Stimulated activated CD8-positive, alpha-beta memory T cell treated with anti-CD3 and anti-CD28 coated beads, Interleukin-4, amount 100 ng/mL, for 48 hours (primary cell): ENCODE data around the gene LYPD6B.

Source experiments
- DNase-seq: peaks from one replicate; pipeline ENCODE4 v3.0.0-alpha.2; 2020

Gene LYPD6B

DNA sequence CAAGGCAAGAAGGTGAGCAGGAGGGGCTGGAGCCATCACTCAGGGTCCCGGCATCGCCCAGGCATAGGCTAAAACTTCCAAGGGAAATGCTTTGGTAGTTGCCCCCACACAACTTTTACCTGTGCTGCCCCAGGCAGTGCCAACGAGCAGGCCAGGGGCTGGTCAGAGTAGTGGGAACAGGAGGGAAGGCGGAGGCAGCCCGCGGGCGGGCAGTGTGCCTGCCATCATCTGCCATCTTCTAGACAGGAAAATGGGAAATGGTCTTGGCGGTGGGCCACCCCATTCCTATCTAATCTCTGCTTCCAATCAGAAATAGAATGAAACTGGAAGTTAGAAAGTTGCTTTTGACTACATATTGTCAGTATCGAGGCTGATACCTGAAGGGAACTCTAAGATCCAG is 26.0 kb upstream of the LYPD6B start:
- no peak for DNase-seq

DNA sequence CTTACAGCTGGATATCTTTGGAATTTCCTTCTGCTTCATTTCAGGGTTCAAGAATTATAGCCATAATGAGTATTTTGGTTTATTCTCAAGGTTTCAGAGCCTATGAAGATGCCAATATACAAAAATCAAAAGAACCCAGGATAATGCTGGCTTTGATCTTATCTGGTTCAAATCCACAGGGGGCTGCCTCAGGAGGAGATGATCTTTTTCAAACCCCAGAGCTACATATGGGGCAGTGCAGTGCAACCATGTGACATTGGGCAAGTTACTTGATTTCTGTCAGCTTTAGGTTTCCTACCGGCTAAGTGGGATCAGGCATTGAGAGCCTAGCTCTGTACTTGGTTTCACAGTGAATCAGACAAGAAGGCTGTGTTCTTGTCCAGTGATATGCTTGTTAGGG is 23.0 kb upstream of the LYPD6B start:
- DNase-seq, result no peak

DNA sequence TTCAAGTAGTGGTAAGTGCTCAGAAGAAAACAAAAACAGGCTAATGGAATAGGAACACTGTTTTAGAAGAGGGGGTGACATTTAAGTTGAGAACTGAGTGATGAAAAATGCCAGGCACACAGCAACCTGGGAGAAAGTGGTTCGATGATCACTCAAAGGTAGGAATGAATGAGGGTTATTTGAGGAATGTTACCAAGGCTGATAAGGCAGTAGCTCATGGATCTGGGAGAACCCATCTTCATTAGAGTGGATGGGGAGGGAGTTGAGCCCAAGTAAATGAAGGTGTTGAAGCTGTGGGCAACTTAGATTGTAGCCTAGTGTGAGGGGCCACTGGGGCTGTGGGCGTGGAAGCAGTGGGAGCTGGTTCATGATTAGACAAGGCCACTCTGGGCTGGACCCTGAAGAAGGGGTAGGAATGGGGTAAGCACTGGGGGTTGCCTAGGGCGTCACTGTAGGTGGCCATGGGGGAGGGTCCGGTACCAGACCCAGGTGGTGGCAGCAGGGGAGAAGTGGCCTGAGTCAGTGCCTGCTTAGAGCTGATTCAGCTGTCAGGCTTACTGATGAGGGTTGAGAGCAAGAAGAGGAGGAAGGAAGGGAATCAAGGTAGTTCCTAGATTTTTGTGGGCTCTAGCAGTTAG is 22.5 kb upstream of the LYPD6B start:
- DNase-seq, result no peak

DNA sequence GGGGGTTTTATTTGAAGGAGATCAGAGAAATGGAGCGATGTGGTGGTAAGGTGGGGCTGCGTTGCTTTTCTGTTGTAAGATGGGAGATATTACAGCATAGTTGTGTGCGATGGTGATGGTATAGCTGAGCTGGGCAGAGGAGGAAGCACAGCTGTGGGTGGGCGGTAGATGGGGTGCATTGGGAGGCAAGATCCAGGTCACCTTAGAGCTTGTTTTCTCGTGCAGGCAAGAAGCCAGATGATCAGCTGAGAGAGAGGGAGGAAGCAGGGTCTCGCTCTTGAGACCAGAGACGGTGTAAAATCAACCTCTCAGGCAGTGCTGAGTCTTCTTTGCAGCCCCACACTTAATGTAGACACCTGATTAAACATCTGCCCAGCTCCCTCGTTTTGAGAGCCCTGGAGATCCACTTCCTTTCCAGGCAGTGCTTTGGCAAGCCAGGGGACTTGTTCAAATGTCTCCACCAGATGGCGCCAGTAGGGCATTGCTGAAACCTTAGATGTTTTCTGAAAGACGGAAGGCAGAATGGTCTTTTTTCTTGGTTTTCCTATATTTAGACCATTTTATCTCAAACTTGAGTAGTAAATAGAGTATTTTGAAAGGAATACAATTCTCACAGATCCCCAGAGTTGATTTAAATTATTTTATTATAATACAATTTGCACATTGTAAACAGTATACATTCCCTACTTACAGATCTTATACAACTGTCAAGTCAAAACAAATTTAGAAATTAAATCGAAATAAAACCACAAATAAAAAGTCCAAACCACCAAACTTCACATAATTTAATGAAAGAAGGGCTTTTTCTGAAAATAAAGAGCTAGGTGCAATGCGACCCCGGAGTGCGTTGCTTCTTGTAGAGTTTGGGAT is 21.1 kb upstream of the LYPD6B start:
- DNase-seq, result peak; percentile 87

DNA sequence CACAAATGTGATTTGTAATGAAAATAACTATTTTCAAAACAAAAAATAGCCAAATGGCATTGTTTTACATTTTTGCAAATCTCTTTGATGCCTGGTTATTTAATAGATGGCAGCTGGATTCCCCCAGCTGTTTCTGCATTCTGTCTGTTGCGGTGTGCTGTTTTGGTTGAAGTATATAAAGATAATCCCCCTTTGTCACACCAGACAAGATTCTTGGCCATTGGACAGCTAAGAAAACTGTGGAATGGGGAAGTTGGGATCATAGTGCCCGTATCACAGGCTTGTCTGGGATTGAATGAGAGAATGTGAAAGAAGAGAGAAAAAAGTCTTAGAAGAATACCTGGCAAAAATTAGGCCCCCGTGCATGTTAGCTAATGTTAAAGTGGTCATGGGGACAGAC is 19.5 kb upstream of the LYPD6B start:
- DNase-seq, result no peak

DNA sequence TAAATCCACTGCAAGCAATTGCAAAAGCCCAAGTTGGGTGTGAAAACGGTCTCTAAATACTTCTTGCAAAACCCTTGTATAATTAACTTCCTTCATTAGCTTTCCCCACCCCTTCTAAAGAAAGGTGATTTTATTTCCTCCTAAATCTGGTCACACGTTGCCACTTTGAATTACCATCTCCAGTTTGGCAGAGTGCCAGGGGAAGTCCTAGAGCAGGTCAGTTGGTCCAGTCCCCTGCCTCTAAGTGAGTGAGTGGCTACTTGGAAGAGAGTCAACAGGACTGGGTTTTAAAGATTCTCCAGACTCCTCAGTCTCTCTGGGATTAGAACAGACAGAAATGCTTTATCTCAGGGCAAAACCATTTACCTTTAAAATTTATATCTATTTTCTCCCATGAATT is 18.7 kb upstream of the LYPD6B start:
- DNase-seq, result no peak

DNA sequence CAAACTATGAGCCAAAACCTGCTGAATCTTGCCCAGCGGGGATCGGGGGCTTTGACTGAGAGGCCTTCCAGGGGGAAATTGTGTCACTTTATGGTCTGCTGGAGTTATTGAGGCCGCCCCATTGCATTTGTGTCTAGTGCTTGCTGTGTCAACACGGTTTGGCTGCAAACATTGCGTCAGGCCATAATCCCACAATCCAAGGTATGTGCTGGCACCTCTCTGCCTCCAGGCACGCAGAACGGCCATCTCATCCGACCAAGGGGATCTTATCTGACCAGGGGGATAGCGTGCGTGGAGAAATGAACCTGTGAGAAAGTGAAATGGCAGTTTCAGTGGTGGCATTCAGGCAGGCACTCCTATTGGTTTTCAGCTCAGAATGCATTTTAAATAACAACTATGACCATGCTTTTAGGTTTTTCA is 18.1 kb upstream of the LYPD6B start:
- DNase-seq, result no peak

DNA sequence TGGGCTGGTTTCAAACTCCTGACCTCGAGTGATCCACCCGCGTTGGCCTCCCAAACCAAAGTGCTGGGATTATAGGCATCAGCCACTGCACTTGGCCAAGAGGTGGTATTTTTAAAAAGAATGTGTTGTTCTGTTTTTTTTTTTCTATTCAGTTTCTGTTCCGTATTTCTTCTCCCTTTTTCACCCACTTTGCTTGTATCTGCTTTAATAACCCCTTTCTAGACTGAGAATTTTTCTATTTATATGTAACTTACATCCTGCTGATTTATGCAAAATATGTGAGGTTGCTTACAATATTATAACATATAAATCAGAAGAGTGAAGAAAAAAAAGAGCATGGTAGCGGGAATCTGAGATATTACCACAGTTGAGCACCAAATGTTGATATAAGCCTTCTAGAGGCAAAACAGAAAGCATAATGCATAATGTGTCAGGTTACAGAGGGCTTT is 17.2 kb upstream of the LYPD6B start:
- DNase-seq, result no peak

DNA sequence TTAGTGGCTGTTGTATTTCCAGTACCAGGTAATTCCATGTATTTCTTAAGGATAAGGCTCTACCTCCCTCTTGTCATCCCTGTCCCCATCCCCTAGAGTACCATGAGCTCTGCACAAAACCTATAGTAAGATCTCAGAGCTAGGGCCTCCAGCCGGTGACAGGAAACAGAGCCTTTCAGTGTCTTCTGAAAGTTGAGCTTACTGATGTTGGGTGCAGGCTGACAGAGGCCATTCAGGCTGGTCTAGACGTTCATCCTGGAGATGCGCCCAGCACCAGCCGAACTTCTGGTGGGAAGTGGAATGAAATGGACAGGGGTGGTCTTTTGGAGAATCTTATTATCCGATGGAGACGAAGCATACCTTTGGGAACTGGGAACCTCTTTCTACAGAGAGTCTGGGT is 16.7 kb upstream of the LYPD6B start:
- DNase-seq, result no peak

DNA sequence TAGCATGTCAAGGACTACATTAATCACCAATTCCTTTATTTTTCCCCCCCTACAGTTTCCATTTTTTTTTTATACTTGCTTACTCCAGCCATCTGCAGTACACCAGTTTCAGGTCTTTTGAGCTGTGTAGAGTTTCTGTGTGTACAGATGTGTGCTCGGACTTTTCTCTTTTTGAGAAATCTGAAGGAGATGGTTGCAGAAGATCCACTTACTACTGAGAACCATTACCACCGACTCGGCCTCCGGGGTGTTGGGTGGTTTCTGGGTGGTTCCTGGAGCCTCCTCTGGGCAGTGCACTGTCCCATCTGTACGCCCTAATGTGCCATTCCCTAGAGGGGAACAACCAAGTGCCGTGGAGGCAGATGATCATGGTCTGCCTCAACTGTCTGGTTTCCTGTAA is 15.4 kb upstream of the LYPD6B start:
- no peak for DNase-seq

DNA sequence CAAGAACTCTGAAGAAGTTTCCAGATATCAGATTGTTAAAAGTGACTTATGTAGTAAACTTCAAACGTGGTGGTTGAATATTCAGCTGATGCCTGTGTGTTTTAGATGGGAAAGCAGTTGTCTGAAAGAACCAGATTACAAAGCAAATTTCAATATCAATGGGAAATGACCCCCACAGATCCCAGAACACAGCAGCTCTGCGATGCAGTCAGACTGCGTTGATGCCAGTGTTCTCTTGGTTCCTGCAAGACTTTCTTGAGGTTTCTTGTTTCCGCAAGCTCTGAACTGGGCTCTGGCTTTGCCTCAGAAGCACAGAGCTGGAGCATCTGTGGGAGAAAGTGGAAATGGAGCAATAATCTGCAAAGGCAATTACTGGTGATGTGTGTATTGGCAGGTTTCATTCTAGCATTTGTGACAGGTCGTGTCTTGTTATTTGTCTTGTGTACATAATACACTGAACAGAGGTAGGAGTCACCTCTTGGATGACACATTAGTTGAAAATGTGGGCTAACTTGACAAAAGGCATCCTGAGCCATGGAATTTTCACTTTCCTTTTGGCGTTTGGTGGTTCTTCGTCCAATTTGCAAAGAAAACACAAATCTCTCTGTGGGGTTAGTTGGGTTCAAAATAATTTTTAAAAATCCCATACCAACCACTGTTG is 10.8 kb upstream of the LYPD6B start:
- no peak for DNase-seq

DNA sequence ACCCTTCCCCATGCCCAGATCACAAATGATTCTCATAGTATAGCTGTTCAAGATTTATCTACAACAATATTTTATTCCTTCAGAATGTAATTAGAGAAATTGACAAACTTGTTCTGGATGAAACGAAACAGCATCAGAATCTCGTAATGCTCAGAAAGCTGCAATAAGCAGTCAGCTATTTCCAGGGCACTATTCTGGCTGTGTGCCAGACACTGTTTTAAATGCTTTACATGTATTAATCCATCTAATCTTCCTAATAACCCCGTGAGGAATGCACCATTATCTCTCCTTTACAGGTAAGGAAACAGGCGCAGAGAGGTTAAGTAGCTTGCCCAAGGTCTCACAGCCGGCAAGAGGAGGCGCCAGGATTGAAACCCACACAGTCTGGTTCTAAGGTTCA is 10.1 kb upstream of the LYPD6B start:
- no peak for DNase-seq

DNA sequence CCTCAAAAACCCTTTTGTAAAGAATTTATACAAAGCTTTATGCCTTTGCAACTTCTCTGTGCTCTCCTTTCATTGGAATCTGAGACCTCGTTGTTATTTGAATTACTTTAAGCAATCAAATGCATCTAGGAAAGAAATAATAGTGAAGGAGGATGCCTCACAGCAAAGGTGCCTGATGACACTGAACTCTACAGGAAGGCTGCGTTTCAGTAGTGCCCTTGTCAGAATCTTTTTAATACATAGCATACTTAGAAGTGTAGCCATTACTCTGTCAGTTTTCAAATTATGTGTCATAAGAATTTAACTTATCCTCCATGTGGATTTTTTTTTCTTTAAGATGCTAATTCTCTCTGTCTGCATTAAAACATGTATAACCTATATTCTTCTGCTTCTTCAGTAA is 9.6 kb upstream of the LYPD6B start:
- no peak for DNase-seq

DNA sequence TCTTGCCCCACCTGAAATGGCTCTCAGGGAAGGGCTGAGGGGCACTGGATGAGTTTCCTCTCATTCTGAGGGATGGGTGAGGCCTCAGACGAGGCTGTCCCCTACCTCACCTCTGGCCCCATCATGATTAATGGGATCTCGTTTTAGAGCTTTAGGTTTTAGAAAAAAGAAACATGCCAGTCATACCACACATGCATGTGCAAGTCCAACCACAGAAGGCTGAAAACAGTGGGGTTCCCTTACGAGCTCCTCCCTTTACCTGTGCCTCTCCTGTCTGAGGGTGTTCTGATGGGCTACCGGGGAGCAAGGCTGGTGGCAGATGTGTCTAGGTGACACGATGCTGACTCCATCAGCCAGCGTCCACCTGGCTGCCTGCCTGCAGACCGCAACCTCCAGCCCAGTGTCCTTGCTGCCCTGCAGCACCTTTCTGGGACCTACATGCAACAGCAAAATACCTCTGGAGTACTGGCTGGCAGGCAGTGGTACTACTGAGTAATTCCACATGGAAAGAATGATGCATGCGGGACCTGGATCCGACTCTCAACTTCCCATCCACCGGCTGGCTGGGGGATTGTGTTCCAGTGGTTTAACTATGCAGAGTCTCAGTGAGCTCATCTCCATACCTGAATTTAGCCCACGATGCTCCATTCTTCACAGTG is 9.1 kb upstream of the LYPD6B start:
- no peak for DNase-seq

DNA sequence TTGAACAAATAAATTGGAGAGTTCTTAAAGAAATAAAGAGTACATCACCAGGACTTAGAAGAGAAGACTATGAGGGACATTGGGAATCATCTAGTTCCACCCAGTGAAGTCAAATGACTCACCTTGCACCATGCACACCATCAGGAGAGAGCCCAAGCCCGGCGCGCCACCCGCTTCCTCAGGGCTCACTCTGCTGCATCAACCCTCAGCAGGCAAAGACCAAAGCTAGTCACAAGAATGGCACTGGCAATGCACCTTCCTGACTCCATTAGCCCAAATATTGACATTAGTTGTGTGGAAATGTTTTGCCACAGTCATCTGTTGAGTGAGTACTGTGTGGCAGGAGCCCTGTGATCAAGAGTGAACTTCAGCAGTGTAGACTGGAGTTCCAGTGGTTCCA is 7.1 kb upstream of the LYPD6B start:
- no peak for DNase-seq

DNA sequence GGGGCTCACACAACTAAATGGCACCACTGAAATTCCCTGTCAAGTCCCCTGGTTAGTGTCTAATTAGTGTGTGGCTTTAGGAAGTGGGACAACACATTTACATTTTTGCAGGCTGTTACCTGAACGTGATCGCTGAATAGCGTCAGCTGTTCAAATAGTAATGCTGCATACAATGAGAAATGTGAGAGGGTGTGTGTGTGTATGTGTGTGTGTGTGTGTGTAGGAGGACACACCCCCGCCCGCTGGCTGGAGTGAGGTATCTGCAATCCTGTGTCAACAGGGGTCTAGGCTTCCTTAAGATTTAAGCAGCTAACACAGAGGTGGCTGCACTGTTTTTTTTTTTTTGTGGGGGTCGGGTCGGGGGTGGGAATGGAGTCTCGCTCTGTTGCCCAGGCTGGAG is 4.8 kb upstream of the LYPD6B start:
- no peak for DNase-seq

DNA sequence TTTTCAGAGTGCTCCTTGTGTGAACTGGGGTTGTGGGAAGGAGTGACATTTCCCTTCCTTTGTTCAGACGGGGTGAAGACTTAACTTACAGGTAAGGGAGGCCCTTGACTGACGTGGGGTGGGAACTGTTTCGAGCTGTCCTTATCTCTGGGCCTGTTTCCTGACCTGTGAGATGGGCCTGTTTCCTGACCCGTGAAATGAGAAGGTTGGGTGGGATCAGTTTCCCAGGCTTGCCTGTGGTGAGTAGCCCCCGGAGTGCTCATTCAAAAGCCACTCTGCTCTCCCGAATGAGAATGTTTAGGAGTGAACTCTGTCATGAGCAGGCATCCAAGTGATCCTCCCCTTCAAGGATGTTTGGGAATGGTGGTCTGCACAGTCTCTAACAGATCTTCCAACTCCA is 4.1 kb upstream of the LYPD6B start:
- DNase-seq, result no peak

DNA sequence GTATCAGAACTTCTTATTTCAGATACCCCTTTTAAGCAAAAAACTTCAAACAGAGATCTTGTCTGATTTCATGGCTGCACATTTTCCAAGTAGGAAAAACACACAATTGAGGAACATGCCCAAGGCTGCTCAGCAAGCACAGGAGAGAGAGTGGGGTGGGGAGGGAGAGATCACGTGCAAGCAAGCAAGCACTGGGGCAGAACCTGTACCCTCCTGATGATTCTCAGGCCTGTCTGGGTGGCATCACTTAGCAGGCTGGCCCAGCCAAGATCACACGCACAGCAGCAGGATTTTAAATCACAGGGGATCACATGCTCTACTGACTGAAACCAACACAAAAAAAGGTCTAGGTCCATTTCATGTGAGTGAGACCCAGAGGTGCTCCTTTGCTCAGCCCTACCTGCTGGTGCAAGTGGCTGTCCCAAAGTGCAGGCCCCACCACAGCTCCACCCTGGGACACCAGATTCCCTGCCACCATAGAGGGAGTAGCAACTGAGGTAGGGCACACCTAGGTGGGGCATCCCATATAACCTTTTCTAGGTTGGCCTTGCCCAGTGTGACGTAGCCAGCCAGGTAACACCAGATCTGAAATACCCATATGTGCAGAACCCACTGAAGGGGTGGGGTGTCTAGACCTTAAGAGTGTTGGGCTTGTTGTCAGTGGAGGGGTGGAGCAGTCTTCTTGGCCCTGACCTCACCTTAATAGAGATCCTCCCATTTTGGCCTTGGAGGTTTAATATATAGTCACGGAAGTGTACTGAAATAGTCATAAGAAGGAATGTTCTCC is 1.8 kb upstream of the LYPD6B start:
- no peak for DNase-seq

DNA sequence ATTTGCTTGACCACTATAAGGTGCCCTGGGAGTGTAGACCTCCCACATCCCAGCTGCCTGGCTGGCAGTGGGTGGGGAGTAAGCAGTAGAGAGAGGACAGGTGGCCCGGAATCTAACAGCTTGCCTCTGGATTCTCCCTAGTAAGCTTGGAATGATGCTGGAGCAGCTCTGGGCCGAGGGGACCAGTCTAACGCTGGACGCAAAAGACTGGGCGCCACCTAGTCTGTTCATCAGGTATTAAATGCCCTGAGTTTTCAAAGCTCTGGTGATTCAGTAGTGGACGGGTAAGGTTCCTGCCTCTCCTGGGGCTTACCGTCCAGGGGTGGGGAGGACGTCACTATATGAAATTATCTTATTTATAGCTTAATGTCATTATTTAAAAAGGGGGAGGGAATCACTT is 648 bp upstream of the LYPD6B start:
- no peak for DNase-seq

DNA sequence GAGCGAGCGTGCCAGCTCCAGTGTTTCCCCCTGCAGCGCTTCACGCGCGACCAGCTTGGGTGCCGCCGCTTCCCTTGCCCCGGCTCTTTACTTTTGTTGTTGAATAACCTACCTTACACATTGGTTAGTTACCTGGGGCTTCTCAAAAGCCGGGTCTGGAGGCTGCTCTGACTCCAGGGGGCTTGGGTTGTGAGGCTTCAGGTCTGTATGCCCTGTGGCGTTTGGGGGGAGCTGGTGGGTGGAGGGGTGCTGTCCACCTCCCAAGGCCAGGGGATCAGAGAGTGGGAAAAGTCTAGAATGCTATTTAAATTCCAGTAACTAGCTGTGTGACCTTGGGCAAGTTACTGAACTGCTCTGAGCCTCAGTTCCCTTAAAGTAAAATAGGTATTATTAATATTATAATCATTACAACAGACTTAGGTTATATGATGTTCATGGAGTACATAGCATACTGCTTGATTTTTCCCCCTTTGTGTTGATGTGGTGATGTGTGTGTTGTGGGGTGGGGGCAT is 770 bp downstream of the LYPD6B start:
- no peak for DNase-seq

DNA sequence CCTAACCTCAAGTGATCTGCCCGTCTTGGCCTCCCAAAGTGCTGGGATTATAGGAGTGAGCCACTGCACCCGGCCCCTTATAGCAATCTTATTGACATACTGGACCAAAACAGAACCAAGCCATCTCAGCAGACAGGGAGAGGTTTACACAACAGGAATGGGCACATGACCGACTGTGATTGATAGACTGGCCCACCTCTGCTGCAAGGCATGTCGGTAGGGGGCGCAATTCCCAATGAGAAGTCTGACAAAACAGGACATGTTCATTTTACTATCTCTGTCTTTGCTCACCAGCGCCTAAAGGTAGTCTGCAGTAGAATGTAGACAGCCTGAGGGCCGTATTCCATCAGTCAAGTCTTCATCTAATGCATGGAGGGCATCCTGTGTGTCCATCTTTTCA is 2.0 kb downstream of the LYPD6B start:
- DNase-seq, result peak; percentile 85

DNA sequence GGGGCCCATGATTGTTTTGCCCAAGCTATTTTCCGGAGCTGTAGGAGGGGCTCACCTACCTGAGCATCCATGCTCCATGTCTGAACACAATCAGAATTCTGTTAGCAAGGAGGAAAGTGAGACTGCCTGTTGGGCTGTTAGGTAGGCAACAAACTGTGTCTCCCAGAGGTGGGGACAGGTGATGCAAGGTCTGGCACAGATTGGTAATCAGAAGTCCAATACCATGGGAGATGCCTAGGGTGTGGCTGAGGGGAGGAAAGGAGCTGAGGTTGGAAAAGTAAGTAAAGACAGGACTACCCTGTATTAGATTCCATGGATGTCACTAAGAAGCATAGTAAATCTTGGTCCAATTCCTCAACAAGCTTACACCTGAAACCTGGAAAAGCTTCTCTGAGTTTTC is 3.0 kb downstream of the LYPD6B start:
- DNase-seq, result no peak

DNA sequence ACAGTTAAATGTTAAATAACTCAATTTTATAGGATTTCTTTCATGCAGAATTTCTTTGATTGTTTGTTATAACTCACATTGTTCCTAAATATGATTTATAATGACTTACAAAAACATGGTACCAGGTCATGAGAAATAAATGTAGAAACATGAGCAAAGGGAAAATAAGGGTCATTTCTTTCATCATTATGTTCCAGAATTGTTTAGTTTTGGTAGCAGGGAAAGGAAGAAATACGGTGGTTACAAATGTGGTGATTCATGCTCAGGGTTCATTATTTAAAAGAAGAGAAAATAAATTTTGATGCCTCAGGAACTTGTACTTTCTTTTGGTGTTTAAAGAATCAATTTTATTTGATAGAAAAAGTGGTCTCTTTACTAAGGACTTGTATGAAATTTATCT is 4.4 kb downstream of the LYPD6B start:
- DNase-seq, result no peak
